K562 (cell line): ENCODE measurements around the gene HJV. TPM values are rescaled to one million over a fixed set of nuclear protein-coding genes. Genes with fewer than 3 reads are reported as not detected.

ENCODE experiments used
- ATAC-seq: fragments of 200-7000 bp; cut with Tn5 transposase; 3 replicates; pipeline ENCODE4 v1.9.1; 2020; ENCODE audit warnings: moderate library complexity
- BruUV-seq: library from RNA; stranded (reverse); fragments of 400-500 nt; replicated peaks from 2 replicates; lab custom pipeline; 2021; lab: Mats Ljungman, UMichigan
- CTCF ChIA-PET: fragments of 300-600 bp; formaldehyde crosslinking; extraction: SDS; loops from one replicate; lab custom pipeline; 2021; ENCODE audit warnings: low intra/inter-chr PET ratio; lab: Yijun Ruan, JAX
- POLR2A ChIA-PET: fragments of 300-600, 350-650 bp; sonication (Branson Sonifier 250); formaldehyde crosslinking; extraction: SDS; loops from one replicate; lab custom pipeline; 2021; ENCODE audit warnings: antibody characterized with exemption, inconsistent platforms; lab: Yijun Ruan, JAX
- DNase-seq, 4 experiments: peaks; one replicate each; pipeline versions ENCODE4 v3.0.0 to v3.0.0-alpha.2; 2011 to 2018; ENCODE audit warnings: low spot score in 3 of 4, mixed read lengths in 3 of 4; ENCODE audit errors: extremely low read depth in 1 of 4
- FAIRE-seq: peaks from 2 replicates; lab custom pipeline; 2011; peaks lifted over from hg19 to GRCh38; lab: Jason Lieb, UNC
- H2AFZ ChIP-seq: 2 replicates; pipeline ENCODE4 v1.6.0; 2011; ENCODE audit warnings: low read depth, low read length, control low read depth, inconsistent platforms
- H3K27ac ChIP-seq: fragments of 200-600 bp; 3 replicates; pipeline ENCODE4 v1.8.0; 2011; ENCODE audit warnings: low read depth, mild to moderate bottlenecking, control low read depth, inconsistent platforms, low read length, moderate library complexity, mixed read lengths; ENCODE audit errors: extremely low read depth
- H3K27me3 ChIP-seq, 2 experiments: fragments of 300-600 bp in 1 of 2; 2 replicates in 1 of 2; 3 replicates in 1 of 2; pipeline versions ENCODE4 v1.6.0 to v1.8.0; 2011; ENCODE audit warnings: inconsistent platforms in 2 of 2, low read length in 2 of 2, mild to moderate bottlenecking in 1 of 2, mixed read lengths in 1 of 2, moderate library complexity in 1 of 2; ENCODE audit not compliant: control insufficient read depth in 2 of 2, insufficient read depth in 2 of 2
- H3K36me3 ChIP-seq: fragments of 300-600 bp; 3 replicates; pipeline ENCODE4 v1.8.0; 2011; ENCODE audit warnings: mild to moderate bottlenecking, low read length, inconsistent platforms; ENCODE audit not compliant: control insufficient read depth, insufficient read depth
- H3K4me1 ChIP-seq, 2 experiments: fragments of 200-600 bp in 1 of 2; replicated peaks in 1 of 2; 2 replicates in 1 of 2; 3 replicates in 1 of 2; pipeline versions ENCODE4 v1.5.1 to v1.8.0; 2011; ENCODE audit warnings: inconsistent platforms in 2 of 2, low read length in 2 of 2, mild to moderate bottlenecking in 1 of 2, mixed read lengths in 1 of 2, moderate library complexity in 1 of 2; ENCODE audit not compliant: control insufficient read depth in 2 of 2, insufficient read depth in 2 of 2
- H3K4me2 ChIP-seq: 2 replicates; pipeline ENCODE4 v1.6.1; 2011; ENCODE audit warnings: low read length, control low read depth, inconsistent platforms, mixed read lengths; ENCODE audit not compliant: insufficient read depth
- H3K4me3 ChIP-seq: fragments of 200-600 bp; sonication (generic), shearing (Covaris generic); 2 replicates; pipeline ENCODE4 v1.5.1; 2016; ENCODE audit warnings: control low read depth, inconsistent platforms
- H3K79me2 ChIP-seq: fragments of 200-600 bp; 3 replicates; pipeline ENCODE4 v1.8.0; 2011; ENCODE audit warnings: low read length, inconsistent platforms; ENCODE audit not compliant: control insufficient read depth, insufficient read depth
- H3K9ac ChIP-seq, 2 experiments: 2 replicates each; pipeline versions ENCODE4 v1.6.0 to v1.6.1; 2011; ENCODE audit warnings: low read depth in 2 of 2, low read length in 2 of 2, control low read depth in 1 of 2, inconsistent platforms in 1 of 2, mild to moderate bottlenecking in 1 of 2, mixed read lengths in 1 of 2; ENCODE audit not compliant: insufficient read depth in 1 of 2
- H3K9me1 ChIP-seq: one replicate; pipeline ENCODE4 v1.6.0; 2011; ENCODE audit warnings: inconsistent platforms, mild to moderate bottlenecking, low read length, moderate library complexity; ENCODE audit not compliant: control insufficient read depth, insufficient read depth
- H3K9me3 ChIP-seq: replicated peaks from 2 replicates; pipeline ENCODE4 v1.5.1; 2011; ENCODE audit warnings: low read depth, low read length, inconsistent platforms; ENCODE audit not compliant: control insufficient read depth, insufficient read depth
- H4K20me1 ChIP-seq: replicated peaks from 2 replicates; pipeline ENCODE4 v1.6.1; 2011; ENCODE audit warnings: low read length, inconsistent platforms, mixed read lengths; ENCODE audit not compliant: control insufficient read depth, insufficient read depth
- E2F5 ChIP-seq: sonication (generic); formaldehyde crosslinking; IDR thresholded peaks from 2 replicates; pipeline ENCODE4 v1.8.0; 2022; ENCODE audit warnings: mild to moderate bottlenecking, missing genetic modification reagents
- GTF2E2 ChIP-seq: fragments of 200-800 bp; sonication (Bioruptor generic); IDR thresholded peaks from 2 replicates; pipeline ENCODE4 v1.6.1; 2016; ENCODE audit warnings: missing genetic modification characterization, missing compliant biosample characterization
- WGBS: fragments of 100-300 bp; shearing (Covaris generic); methylation state at CpG from one replicate; pipeline ENCODE4 v1.1.6; 2016; ENCODE audit warnings: low coverage, mixed read lengths; ENCODE audit not compliant: insufficient coverage; ENCODE audit errors: missing lambda C conversion rate; 5-methylcytosine and 5-hydroxymethylcytosine counted together
- in situ Hi-C: fragments of 300-500 bp; cut with MboI; formaldehyde crosslinking; loops from 4 replicates; pipeline ENCODE4 v1.15.0; 2018; ENCODE audit warnings: inconsistent platforms, mixed read lengths
- intact Hi-C: fragments of 100-400 bp; cut with micrococcal nuclease; formaldehyde crosslinking; loops from 2 replicates; pipeline ENCODE4 v1.14.2; 2022
- polyA plus RNA-seq, 8 experiments: library from polyadenylated mRNA; depleted of rRNA in 4 of 8; stranded (reverse) in 5 of 8; unstranded in 3 of 8; fragments of >200 nt; fragmentation: Nextera tagmentation in 2 of 8; fragmentation: Illumina TruSeq in 1 of 8; extraction: Ambion mirVana in 2 of 8; extraction: Trizol in 1 of 8; gene quantifications; 2 replicates each; pipeline versions ENCODE4 v1.2.1 to v1.2.3, GENCODE V29; 2011 to 2014; ENCODE audit warnings: inconsistent platforms in 1 of 8, missing spikeins in 1 of 8
- total RNA-seq, 7 experiments: library from RNA; depleted of rRNA in 6 of 7; stranded (reverse); fragments of >200 nt in 6 of 7; fragmentation: Illumina TruSeq in 2 of 7; extraction: Trizol in 2 of 7; gene quantifications; 2 replicates each; pipeline versions ENCODE4 v1.2.1 to v1.2.3, GENCODE V29; 2011 to 2021; ENCODE audit warnings: low replicate concordance in 1 of 7

Gene HJV
- total and polyA plus RNA-seq, 9 of the 15 experiments (the other 6 are each of a cell fraction or from before 2014, with no cell fraction given), result 1.0 to 6.6 (median 2.4) TPM

- Histone ChIP-seq H3K9ac (peak overlapping the region in 1 of 2 experiments; percentile 38; a peak in 1 of 4 replicates), H2AFZ (no peak overlapping the region), H3K9me1 (no peaks in the 10 kb centered on the region), H3K27ac (0 out of 3 replicates have a peak overlapping the region, but pooled peaks have one; percentile 57), H3K27me3 (no peaks in the 10 kb centered on the region), H3K79me2 (peaks cover 8% of the 10 kb centered on the region; the same call in 2 of the 3 replicates), H3K4me1 (peaks cover 21 to 65% of the 10 kb centered on the region in 2 experiments), H3K9me3 (no peaks in the 10 kb centered on the region), H3K4me3 (no peak overlapping the region), H3K36me3 (no peaks in the 10 kb centered on the region; the same call in 2 of the 3 replicates), H4K20me1 (no peaks in the 10 kb centered on the region), H3K4me2 (no peak overlapping the region)
- TF ChIP-seq GTF2E2 (tag), result 0 out of 2 replicates have a peak, but pooled peaks have one; percentile 13
- TF ChIP-seq E2F5 (CRISPR knock-in tag), result no peak
- ChIA-PET CTCF (no interaction called here), POLR2A (interaction anchor here (0.6 to 15.5 kb wide), 6 partner anchors 9 to 156 kb away, joined by 3 to 320 read pairs (median 5); partner anchors contain the start of genes RBM8A and TXNIP)
- no TSS peak for BruUV-seq
- FAIRE-seq, result no peak
- in situ Hi-C loops, result no loop called here
- DNase-seq, result no peak
- intact Hi-C loops, result no loop called here
- no peak for ATAC-seq
- 84% methylated on average over 12 of the region's 12 CpGs for WGBS
Measured at GRCh38 chr1:145983960-145984830, 37.3 kb downstream of the HJV start.
